Thoracic aorta (tissue), 2 donors: ENCODE results near the gene MAP3K4. TPM values are rescaled to one million over a fixed set of nuclear protein-coding genes. Genes with fewer than 3 reads are reported as not detected.

ENCODE experiments used
- ATAC-seq: fragments of 150-250 bp; one replicate; pipeline ENCODE4 v1.8.0; 2017; ENCODE audit warnings: low read depth; ENCODE audit not compliant: insufficient number of reproducible peaks, low FRiP score
- DNase-seq: peaks from one replicate; pipeline ENCODE4 v3.0.0-alpha.2; 2020; ENCODE audit warnings: low spot score
- H3K27ac ChIP-seq, 2 donors: fragments of 200-600 bp; sonication (generic); 1 replicate in 1 of 2; 2 replicates in 1 of 2; pipeline ENCODE4 v1.5.1; 2016; ENCODE audit warnings: mild to moderate bottlenecking in 2 of 2, moderate library complexity in 2 of 2
- H3K27me3 ChIP-seq: fragments of 200-600 bp; sonication (generic); replicated peaks from 2 replicates; pipeline ENCODE4 v1.6.0; 2016; ENCODE audit warnings: mild to moderate bottlenecking; ENCODE audit not compliant: insufficient read depth
- H3K36me3 ChIP-seq: fragments of 200-600 bp; sonication (generic); one replicate; pipeline ENCODE4 v1.5.1; 2016
- H3K4me1 ChIP-seq, 2 donors: fragments of 200-600 bp; sonication (generic); 1 replicate in 1 of 2; 2 replicates in 1 of 2; pipeline versions ENCODE4 v1.5.1 to v1.6.0; 2016; ENCODE audit warnings: low read depth in 2 of 2, mild to moderate bottlenecking in 1 of 2; ENCODE audit not compliant: control insufficient read depth in 1 of 2
- H3K4me3 ChIP-seq: fragments of 200-600 bp; sonication (generic); 2 replicates; pipeline ENCODE4 v1.5.1; 2016; ENCODE audit warnings: mild to moderate bottlenecking
- H3K9me3 ChIP-seq: fragments of 200-600 bp; sonication (generic); 2 replicates; pipeline ENCODE4 v1.5.1; 2016
- total RNA-seq, 2 donors: library from RNA; depleted of rRNA; stranded (reverse); fragments of >200 nt; gene quantifications; one replicate each; pipeline versions ENCODE4 v1.1.0 to v1.2.3, GENCODE V29; 2016
- TF ChIP-seq, protein P1 (sequence below): fragments of 200-600 bp; sonication (generic); IDR thresholded peaks from one replicate; pipeline ENCODE4 v1.5.1; 2019; ENCODE audit warnings: antibody characterized with exemption

The MAP3K4 gene
- total RNA-seq, 2 donors from 2014 or later, result 22.6 to 25.3 TPM

- TF ChIP-seq, protein P1, sequence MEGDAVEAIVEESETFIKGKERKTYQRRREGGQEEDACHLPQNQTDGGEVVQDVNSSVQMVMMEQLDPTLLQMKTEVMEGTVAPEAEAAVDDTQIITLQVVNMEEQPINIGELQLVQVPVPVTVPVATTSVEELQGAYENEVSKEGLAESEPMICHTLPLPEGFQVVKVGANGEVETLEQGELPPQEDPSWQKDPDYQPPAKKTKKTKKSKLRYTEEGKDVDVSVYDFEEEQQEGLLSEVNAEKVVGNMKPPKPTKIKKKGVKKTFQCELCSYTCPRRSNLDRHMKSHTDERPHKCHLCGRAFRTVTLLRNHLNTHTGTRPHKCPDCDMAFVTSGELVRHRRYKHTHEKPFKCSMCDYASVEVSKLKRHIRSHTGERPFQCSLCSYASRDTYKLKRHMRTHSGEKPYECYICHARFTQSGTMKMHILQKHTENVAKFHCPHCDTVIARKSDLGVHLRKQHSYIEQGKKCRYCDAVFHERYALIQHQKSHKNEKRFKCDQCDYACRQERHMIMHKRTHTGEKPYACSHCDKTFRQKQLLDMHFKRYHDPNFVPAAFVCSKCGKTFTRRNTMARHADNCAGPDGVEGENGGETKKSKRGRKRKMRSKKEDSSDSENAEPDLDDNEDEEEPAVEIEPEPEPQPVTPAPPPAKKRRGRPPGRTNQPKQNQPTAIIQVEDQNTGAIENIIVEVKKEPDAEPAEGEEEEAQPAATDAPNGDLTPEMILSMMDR, result no peak
- H3K27ac ChIP-seq, result no peak overlapping the region
- no peak overlapping the region for H3K4me3 ChIP-seq
- no peak for DNase-seq
- no peaks in the 10 kb centered on the region for H3K9me3 ChIP-seq
- H3K4me1 ChIP-seq, result peaks cover 6 to 26% of the 10 kb centered on the region in 2 donors
- H3K27me3 ChIP-seq, result no peaks in the 10 kb centered on the region
- peaks cover 9% of the 10 kb centered on the region for H3K36me3 ChIP-seq
- no peak for ATAC-seq
Measured at GRCh38 chr6:161161121-161161520, 169.6 kb downstream of the MAP3K4 start.

DNA sequence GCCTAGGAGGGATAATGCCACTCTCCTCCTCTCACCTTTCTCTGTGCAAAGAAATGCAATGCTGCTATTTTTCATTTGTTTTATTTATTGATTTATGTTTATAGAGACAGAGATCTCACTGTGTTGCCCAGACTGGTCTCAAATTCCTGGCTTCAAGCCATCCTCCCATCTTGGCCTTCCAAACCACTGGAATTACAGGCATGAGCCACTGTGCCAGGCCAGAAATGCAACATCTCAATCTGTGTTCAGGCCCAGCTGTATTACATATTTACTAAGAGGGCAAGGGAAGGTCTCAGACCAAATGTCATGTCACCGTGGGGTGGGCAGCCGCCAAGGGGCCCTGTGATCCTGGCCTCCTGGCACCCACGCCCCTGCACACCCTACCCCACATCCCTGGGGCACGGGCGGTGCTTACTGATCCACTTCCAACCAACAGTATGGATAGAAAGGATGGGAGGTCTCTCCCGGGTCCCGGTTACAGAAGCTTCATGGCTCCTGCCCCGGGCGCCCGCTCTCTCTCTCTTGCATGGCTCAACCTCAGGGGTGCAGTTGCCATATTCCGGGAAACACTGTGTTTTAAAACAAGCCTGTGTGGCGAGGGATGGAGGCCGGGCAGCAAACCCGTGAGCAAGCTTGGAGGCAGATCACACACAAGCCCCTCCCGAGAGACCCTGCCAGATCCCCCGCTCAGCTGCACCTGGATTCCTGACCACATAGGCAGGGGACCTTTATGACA lies 170.5 kb downstream of the MAP3K4 start:
- ATAC-seq (no peak), DNase-seq (no peak)
- TF ChIP-seq, protein P1, result no peak
- peaks cover 9% of the 10 kb centered on the region for H3K36me3 ChIP-seq
- no peak overlapping the region for H3K4me3 ChIP-seq
- H3K27me3 ChIP-seq, result no peaks in the 10 kb centered on the region
- no peaks in the 10 kb centered on the region for H3K9me3 ChIP-seq
- H3K4me1 ChIP-seq, result peaks cover 6 to 26% of the 10 kb centered on the region in 2 donors
- H3K27ac ChIP-seq, result no peak overlapping the region

DNA sequence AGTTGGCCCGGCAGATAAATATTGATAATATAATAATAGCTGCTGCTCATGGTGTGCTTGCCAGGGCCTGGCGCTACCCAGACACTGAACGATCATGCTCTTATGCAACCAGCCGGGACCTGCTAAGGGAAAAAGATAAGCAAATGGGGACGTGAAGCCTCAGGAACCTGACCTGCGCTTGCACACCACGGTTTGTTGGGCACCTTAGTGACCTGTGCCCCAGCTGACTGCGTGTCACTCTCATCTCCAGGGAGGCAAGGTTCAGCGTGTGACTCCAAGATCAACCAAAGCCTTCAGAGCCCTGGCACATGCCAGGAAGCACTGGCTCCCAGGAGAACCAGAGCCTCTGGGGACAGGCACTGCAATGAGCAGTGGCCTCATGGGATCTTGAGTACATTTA lies 171.2 kb downstream of the MAP3K4 start:
- H3K27ac ChIP-seq, result no peak overlapping the region
- H3K4me1 ChIP-seq, result peaks cover 6 to 26% of the 10 kb centered on the region in 2 donors
- ATAC-seq (no peak), DNase-seq (no peak)
- no peaks in the 10 kb centered on the region for H3K27me3 ChIP-seq
- TF ChIP-seq, protein P1, result no peak
- H3K36me3 ChIP-seq, result peaks cover 9% of the 10 kb centered on the region
- H3K4me3 ChIP-seq, result no peak overlapping the region
- H3K9me3 ChIP-seq, result no peaks in the 10 kb centered on the region

GRCh38 chr6:161163466-161164181 lies 172.1 kb downstream of the MAP3K4 start:
- Histone ChIP-seq H3K4me1 (peaks cover 6 to 26% of the 10 kb centered on the region in 2 donors), H3K36me3 (peaks cover 9% of the 10 kb centered on the region), H3K4me3 (no peak overlapping the region), H3K27me3 (no peaks in the 10 kb centered on the region), H3K27ac (no peak overlapping the region), H3K9me3 (no peaks in the 10 kb centered on the region)
- DNase-seq (no peak), ATAC-seq (no peak)
- TF ChIP-seq, protein P1, result no peak

DNA sequence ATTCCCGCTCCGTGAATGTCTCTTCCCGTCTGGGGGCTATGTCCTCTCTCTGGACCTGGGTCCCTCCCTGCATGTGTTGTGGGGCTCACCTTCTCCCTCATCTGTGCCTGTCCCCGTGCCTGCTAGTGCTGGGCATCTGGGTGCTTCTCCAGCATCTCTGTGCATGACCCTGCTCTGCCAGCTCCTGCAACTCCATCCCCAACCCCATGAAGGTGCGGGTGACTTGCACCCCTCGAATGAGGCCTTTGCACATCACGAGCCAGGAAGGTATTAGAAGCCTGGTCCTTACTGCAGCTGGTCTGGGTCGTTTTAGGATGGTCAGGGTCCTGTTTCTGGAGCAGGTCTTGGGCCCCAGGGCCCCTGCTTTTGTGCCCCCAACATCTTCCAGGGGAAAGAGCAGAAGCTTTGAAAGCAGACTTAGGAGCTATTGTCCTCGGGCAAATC lies 172.6 kb downstream of the MAP3K4 start:
- Histone ChIP-seq H3K4me1 (peaks cover 6 to 26% of the 10 kb centered on the region in 2 donors), H3K36me3 (peaks cover 9% of the 10 kb centered on the region), H3K4me3 (no peak overlapping the region), H3K27me3 (no peaks in the 10 kb centered on the region), H3K9me3 (no peaks in the 10 kb centered on the region), H3K27ac (no peak overlapping the region)
- no peak for DNase-seq
- ATAC-seq, result no peak
- TF ChIP-seq, protein P1, result no peak
